Uterus (tissue), 2 donors: ENCODE measurements around the gene HIBCH.
"Not testable (repeated sequence)": the region's sequence is repeated elsewhere in the genome, so short reads cannot be mapped to it uniquely, and the experiment has no call there.

Source experiments
- CTCF ChIP-seq, 4 experiments: fragments of 200-600 bp in 2 of 4; fragments of 450-650 bp in 2 of 4; sonication (generic) in 2 of 4; IDR thresholded peaks; one replicate each; pipeline ENCODE4 v1.5.1; 2016 to 2019; ENCODE audit warnings: antibody characterized with exemption in 4 of 4, mild to moderate bottlenecking in 2 of 4, moderate library complexity in 1 of 4
- POLR2A ChIP-seq, 2 donors: fragments of 450-650 bp; IDR thresholded peaks; one replicate each; pipeline ENCODE4 v1.6.1; 2016; ENCODE audit warnings: antibody characterized with exemption in 2 of 2, mild to moderate bottlenecking in 1 of 2, moderate library complexity in 1 of 2

GRCh38 chr2:190269699-190270098 lies 49.9 kb downstream of the HIBCH start:
- TF ChIP-seq CTCF, POLR2A (IDR thresholded peaks at IDR 0.05): not testable (repeated sequence)
